ENCODE measurements around the gene ICAM5. TPM values are rescaled to one million over a fixed set of nuclear protein-coding genes. Genes with fewer than 3 reads are reported as not detected.

ICAM5 gene
- total RNA-seq, 1 donor from 2014 or later = 3.8 TPM

GRCh38 chr19:10315335-10316214 is 25.8 kb downstream of the ICAM5 start, which contains the start of gene FDX2:
FDX2 (minus strand) TSS chr19:10316015; CDS start chr19:10315996, 19 bp downstream.
- peaks cover 11% of the 10 kb centered on the region for H3K36me3 Mint-ChIP-seq
- H3K9me3 Mint-ChIP-seq = no peaks in the 10 kb centered on the region
- DNase-seq (ENCODE audit: extremely low spot score, unreplicated experiment) = peak; percentile 92
- TF ChIP-seq CTCF (conservative IDR thresholded peaks at IDR 0.05) = no peak
- peaks cover 14% of the 10 kb centered on the region for H3K4me1 Mint-ChIP-seq (ENCODE audit: unreplicated experiment)
- peak within 1 kb of the TSS; percentile 63 for H3K27ac Mint-ChIP-seq
- H3K27me3 Mint-ChIP-seq = no peaks in the 10 kb centered on the region
- peak within 1 kb of the TSS; percentile 93 for H3K4me3 Mint-ChIP-seq

- no peak for TF ChIP-seq CTCF (conservative IDR thresholded peaks at IDR 0.05)
- Mint-ChIP-seq H3K27me3 (no peaks in the 10 kb centered on the region), H3K4me1 (ENCODE audit: unreplicated experiment) (peaks cover 14% of the 10 kb centered on the region), H3K9me3 (no peaks in the 10 kb centered on the region), H3K36me3 (peaks cover 11% of the 10 kb centered on the region), H3K4me3 (peak overlapping the region; percentile 93), H3K27ac (peak overlapping the region; percentile 52)
- DNase-seq (ENCODE audit: extremely low spot score, unreplicated experiment) = no peak
Observed at GRCh38 chr19:10316229-10317044, 26.7 kb downstream of the ICAM5 start.

GRCh38 chr19:10317045-10317856 is 27.5 kb downstream of the ICAM5 start:
- Mint-ChIP-seq H3K27ac (no peak overlapping the region), H3K4me3 (no peak overlapping the region)

GRCh38 chr19:10317857-10318462 is 28.2 kb downstream of the ICAM5 start:
- H3K36me3 Mint-ChIP-seq = peaks cover 17% of the 10 kb centered on the region
- no peak overlapping the region for H3K4me3 Mint-ChIP-seq
- TF ChIP-seq CTCF (conservative IDR thresholded peaks at IDR 0.05) = no peak
- no peak for DNase-seq (ENCODE audit: extremely low spot score, unreplicated experiment)
- no peaks in the 10 kb centered on the region for H3K27me3 Mint-ChIP-seq
- no peak overlapping the region for H3K27ac Mint-ChIP-seq
- no peaks in the 10 kb centered on the region for H3K9me3 Mint-ChIP-seq
- H3K4me1 Mint-ChIP-seq (ENCODE audit: unreplicated experiment) = peaks cover 14% of the 10 kb centered on the region

More at GRCh38 chr19:10317045-10317856, 27.5 kb downstream of the ICAM5 start:
- peaks cover 17% of the 10 kb centered on the region for H3K36me3 Mint-ChIP-seq
- H3K27me3 Mint-ChIP-seq = no peaks in the 10 kb centered on the region
- H3K4me1 Mint-ChIP-seq (ENCODE audit: unreplicated experiment) = peaks cover 14% of the 10 kb centered on the region
- no peak for DNase-seq (ENCODE audit: extremely low spot score, unreplicated experiment)
- no peak for TF ChIP-seq CTCF (conservative IDR thresholded peaks at IDR 0.05)
- H3K9me3 Mint-ChIP-seq = no peaks in the 10 kb centered on the region
